OCI-LY1 (cell line): Measurements from ENCODE around the gene SEMA6C.

ENCODE experiments used
- EZH2 ChIP-seq: fragments of 200-600 bp; sonication (generic), shearing (Covaris generic); IDR thresholded peaks from 2 replicates; pipeline ENCODE4 v1.8.0; 2017; ENCODE audit warnings: borderline replicate concordance, mixed run types, mild to moderate bottlenecking, antibody characterized with exemption, low read length, moderate library complexity, mixed read lengths
- TF ChIP-seq, protein P1 (sequence below): fragments of 200-600 bp; sonication (generic), shearing (Covaris generic); IDR thresholded peaks from 2 replicates; pipeline ENCODE4 v1.5.1; 2017; ENCODE audit warnings: mild to moderate bottlenecking, antibody characterized with exemption, low read length, moderate library complexity, mixed read lengths

GRCh38 chr1:151085953-151086559, 60.4 kb downstream of the SEMA6C start:
- TF ChIP-seq, protein P1, sequence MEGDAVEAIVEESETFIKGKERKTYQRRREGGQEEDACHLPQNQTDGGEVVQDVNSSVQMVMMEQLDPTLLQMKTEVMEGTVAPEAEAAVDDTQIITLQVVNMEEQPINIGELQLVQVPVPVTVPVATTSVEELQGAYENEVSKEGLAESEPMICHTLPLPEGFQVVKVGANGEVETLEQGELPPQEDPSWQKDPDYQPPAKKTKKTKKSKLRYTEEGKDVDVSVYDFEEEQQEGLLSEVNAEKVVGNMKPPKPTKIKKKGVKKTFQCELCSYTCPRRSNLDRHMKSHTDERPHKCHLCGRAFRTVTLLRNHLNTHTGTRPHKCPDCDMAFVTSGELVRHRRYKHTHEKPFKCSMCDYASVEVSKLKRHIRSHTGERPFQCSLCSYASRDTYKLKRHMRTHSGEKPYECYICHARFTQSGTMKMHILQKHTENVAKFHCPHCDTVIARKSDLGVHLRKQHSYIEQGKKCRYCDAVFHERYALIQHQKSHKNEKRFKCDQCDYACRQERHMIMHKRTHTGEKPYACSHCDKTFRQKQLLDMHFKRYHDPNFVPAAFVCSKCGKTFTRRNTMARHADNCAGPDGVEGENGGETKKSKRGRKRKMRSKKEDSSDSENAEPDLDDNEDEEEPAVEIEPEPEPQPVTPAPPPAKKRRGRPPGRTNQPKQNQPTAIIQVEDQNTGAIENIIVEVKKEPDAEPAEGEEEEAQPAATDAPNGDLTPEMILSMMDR: no peak
- TF ChIP-seq EZH2: no peak
